Fibroblast of skin of left biceps (primary cell): ENCODE results near the gene FBXO33.
"Not testable (repeated sequence)": the region's sequence is repeated elsewhere in the genome, so short reads cannot be mapped to it uniquely, and the experiment has no call there.

Source experiments
- DNase-seq, 2 experiments: peaks; one replicate each; pipeline ENCODE4 v3.0.0-alpha.2; 2013; ENCODE audit warnings: low read depth in 2 of 2

The FBXO33 gene

GRCh38 chr14:39369029-39369428, 63.2 kb downstream of the FBXO33 start:
- no peak for DNase-seq

GRCh38 chr14:39368261-39368959, 63.8 kb downstream of the FBXO33 start:
- peak; percentile 39 to 40 for DNase-seq

GRCh38 chr14:39367387-39367751, 64.9 kb downstream of the FBXO33 start:
- no peak for DNase-seq

GRCh38 chr14:39366460-39367386, 65.5 kb downstream of the FBXO33 start:
- no peak for DNase-seq

GRCh38 chr14:39365354-39365753, 66.9 kb downstream of the FBXO33 start:
- DNase-seq = no peak

- DNase-seq = no peak
Observed at GRCh38 chr14:39364509-39364908, 67.7 kb downstream of the FBXO33 start.

GRCh38 chr14:39361556-39361955, 70.7 kb downstream of the FBXO33 start:
- DNase-seq = not testable (repeated sequence)

- DNase-seq = no peak
Observed at GRCh38 chr14:39360316-39360715, 71.9 kb downstream of the FBXO33 start.

- DNase-seq = not testable (repeated sequence)
Observed at GRCh38 chr14:39359069-39359468, 73.2 kb downstream of the FBXO33 start.

- DNase-seq = no peak
Observed at GRCh38 chr14:39351708-39352107, 80.5 kb downstream of the FBXO33 start.

- DNase-seq = no peak
Observed at GRCh38 chr14:39350866-39351265, 81.4 kb downstream of the FBXO33 start.
